Globus pallidus (tissue), 1 donor: Measurements from ENCODE around the gene VWA5A.
"Not testable (repeated sequence)": the region's sequence is repeated elsewhere in the genome, so short reads cannot be mapped to it uniquely, and the experiment has no call there.

Experiments used
- DNase-seq: peaks from one replicate; pipeline ENCODE4 v3.0.0-alpha.2; 2015; ENCODE audit warnings: low spot score

The VWA5A gene

DNA sequence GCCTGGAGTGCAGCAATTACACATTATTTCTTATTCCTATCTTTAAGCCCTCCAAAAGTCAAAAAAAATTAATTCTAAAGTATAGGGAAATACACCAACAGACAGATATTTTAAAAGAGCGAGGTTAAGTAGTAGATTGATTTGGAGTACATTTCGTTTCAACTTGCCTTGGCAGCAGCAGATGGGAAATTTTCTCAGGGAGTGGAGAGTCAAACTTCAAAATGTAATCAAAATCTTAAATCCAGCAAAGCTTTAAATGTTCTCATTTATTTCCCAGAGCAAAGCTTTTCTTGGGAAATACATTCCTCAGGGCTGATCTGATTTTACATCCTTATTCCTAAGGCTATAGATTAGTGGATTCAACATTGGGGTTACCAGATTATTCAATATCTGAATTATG is 21.9 kb upstream of the VWA5A start:
- no peak for DNase-seq

DNA sequence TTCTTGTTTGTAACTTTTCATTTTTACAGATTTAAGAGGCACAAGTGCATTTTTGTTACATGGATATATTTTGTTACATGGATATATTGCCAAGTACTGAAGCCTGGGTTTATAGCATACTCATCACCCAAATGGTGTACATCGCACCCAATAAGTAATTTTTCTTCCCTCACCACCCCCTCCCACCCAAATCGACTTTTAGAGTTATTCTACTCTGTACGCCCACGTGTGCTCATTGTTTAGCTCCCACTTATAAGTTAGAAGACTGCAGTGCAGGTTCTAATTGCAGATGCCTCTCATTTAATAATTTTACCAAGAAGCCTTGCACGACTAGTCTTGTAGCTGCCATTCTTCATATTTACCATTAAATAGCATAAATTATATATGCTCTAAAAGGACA is 20.5 kb upstream of the VWA5A start:
- DNase-seq = no peak

DNA sequence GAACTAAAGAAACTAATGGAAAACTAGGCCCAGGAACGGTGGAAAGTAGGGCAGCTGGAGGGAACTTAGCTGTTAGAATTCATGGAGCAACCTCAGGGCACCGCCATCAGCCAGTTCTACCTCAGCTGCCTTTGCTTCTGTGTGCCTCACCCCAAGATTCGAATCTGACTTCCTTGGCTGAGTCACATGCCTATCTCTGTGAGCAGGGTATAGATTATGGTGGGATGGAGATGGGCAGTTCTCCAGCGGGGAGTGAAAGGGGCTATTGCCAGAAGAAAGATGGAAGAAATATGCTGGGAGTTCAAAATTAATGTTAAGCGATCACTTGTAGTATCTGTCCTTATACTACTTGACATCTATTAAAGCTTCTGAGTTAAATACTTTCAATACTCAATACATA is 18.9 kb upstream of the VWA5A start:
- no peak for DNase-seq

DNA sequence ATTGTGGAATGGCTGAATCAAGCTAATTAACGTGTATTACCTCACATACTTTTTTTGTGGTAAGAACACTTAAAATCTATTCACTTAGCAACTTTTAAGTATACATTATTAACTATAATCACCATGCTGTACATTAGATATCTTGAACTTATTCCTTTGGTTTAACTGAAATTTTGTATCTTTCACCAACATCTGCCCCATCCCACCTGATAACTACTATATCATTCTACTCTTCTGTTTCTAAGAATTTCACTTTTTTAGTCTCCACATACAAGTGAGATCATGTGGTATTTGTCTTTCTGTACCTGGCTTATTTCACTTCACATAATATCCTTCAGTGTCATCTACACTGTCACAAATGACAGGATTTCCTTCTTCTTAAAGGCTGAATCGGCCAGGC is 17.1 kb upstream of the VWA5A start:
- DNase-seq = no peak

DNA sequence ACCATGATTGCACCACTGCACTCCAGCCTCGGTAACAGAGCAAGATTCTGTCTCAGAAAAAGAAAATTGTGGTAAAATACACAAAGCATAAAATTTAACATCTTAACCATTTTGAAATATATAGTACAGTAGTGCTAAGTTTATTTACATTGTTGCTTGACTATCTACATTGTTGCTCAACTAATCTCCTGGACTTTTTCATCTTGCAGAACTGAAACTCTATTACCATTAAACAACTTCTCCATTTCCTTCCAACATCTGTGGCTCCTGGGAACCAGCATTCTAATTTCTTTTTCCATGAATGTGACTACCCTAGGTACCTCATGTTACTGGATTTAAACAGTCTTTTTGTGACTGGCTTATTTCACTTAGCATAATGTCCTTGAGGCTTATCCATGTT is 13.5 kb upstream of the VWA5A start:
- no peak for DNase-seq

DNA sequence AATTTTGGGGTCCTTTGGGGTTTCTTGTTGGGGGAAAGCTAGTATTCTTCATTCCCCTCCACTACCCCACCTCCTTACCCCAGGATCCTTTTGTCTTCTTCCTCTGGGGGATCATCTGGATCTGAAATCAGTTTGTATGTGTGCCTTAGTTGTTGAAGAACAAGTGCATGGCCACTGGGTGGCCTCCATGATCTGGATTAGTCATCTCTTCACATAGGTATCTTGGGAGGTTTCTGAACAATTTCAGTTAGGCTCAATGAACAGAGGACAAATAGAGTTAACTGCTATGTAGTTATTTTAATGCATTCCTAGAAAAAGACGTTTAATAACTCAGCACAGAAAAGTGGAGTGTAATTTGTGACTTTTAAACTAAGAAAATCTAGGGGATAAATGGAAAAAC is 7.1 kb upstream of the VWA5A start:
- no peak for DNase-seq

DNA sequence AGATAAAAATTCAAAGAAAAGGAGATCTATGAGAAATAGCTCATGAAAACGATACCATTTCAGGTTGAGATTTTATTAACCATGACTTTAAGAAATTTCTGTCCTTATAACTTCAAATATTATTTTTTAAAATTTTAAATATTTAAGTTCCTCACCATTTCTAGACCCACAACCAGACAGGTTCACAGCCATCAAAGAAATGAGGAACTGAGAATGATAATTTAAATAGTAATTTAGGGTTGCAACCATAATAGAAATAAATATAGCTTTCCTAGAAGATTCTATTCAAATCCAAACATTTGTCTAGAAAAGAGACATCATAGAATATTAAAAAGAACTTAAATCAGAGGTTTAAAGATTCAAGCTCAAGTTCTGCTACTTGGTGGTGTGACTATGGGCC is 5.9 kb upstream of the VWA5A start:
- DNase-seq = no peak

DNA sequence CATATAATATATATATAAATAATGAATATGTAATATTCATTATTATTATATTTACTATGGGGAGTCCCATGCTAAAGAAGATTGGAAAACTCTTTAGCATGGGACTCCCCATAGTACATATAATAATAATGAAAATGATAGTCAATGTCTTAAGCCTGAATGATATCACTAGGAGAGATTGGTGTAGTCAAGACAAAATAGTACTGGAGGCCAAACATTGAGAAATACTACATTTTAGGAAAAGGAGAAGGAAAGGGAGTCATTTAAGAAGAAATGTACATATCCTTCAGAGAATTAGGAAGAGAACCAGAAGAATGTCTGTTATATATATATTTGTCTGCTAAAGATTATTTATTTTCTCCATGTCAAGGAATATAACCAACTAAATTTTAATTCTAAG is 5.0 kb upstream of the VWA5A start:
- DNase-seq = no peak

DNA sequence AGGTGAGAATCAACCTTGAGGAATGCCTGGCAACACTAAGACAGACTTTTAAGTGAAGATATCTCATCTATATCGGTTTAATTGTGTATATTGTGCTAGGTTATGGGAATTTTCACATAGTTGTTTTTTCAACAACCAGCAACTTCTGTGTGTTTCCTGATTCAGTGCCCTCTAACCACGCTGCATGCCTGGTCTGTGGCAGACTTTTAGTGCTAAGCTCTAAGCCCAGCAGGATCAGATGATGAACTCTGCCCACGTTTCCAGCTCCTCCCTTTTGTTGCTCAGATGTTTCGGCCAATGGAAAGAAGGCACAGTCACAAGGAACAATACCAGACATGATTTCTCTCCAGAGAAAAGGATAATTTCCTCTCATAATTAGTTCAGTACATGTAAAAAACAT is 1.4 kb upstream of the VWA5A start:
- no peak for DNase-seq

DNA sequence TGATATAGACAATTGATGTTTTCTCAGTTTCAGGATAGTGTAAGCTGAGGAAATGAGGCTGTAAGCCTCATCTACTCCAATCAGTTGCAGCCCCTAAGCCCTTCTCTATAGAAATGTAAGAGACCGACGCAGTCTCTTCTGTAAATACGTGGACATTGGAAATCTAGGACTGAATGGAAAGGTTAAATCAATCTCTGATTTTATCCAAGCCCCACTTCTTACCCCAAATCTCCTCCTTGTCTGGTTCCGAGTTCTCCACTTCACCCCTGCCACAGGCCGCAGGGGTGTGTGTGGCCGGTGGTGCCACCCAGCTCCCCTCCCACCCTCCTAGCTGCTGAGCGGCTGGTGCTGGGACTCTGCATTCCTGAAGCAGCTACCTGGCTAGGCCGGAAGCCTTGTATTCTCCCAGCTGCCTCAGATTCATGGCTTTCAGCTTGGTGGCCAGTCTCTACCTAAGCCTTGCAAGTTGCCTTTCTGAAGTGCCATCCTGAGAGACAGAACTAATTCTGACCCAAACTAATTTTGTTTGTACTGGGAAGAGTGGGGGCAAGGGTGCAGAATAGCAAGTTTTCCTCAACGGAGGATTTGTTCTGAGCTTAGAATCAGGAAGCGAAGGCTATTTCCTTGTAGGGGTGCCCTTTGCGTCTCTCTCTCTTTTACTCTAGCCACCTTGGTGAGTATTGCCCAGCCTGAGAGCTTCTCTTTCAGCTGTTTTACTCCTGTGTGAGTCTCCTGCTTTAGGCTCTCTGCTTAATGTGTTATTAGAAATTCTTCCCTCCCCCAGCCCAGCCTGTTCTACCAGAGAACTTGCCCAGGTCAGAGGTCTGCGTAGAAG is 749 bp downstream of the VWA5A start:
- no peak for DNase-seq

DNA sequence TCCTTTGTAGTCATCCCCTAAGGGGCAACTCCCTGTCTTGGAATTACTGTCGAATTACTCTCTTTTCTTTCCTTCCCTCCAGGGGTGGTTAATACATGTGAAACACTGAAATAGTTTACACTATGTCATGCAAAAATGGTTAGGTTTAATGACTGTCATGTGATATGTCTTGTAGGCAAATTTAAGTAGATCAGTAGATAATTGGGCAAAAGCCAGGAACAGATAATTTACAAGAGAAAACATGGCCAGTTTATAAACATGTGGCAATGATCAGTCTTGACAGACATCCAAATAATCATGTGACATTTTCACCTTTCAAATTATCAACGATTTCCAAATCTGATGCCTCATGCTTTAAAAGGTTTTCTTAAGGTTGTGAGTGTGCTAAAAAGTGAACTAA is 3.9 kb downstream of the VWA5A start:
- no peak for DNase-seq

DNA sequence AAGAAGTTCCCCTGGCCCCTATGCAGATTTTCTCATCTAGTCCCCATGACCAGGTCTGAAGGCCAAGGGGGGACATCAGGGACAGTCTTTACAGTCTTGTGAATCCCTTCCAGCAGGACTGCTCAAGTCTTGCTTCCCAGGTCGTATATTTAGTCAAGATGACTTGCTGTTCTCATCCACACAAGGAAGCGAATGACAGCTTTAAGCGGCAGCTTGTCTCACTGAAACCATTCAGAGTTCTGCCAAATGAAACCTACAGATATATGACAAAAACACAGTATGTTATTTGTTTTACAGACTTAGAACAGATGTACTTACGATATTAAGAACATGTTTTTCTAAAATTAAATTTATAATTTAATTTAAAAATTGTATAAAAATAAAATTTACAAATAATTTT is 5.6 kb downstream of the VWA5A start:
- DNase-seq = no peak

DNA sequence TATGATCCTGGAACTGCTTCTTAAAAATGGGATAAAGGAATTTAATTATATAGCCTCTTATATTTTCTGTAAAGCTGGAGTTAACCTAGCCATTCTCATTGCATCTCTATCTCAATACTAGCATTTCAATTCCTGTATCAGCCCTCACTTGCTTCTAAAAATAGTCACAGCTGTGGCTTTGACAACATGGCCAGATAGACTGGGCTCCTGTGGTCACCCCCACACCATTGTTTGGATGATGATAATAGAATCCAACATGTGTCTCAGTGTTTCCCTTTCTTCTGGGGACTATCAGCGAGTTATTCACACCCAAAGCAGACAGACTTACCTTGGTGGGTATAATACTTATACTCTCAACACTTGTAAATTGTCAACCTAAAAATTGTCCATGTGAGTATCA is 6.9 kb downstream of the VWA5A start:
- DNase-seq = no peak

DNA sequence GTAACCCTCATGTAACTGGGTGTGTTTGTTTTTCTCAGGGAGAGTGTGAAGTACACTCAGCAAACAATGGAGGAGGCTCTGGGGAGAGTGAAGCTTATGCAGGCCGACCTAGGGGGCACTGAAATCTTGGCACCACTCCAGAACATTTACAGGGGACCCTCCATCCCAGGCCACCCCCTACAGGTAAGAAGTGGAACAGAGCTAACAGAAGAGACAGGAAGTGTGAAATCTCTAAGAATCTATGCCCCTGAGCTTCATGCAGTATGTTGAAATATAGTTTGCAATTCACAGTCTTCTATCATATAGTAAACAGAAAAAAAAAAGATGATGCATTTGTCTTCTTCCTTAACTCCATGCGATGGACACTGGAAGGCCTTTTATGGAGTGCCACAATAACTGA is 8.4 kb downstream of the VWA5A start:
- DNase-seq = no peak

DNA sequence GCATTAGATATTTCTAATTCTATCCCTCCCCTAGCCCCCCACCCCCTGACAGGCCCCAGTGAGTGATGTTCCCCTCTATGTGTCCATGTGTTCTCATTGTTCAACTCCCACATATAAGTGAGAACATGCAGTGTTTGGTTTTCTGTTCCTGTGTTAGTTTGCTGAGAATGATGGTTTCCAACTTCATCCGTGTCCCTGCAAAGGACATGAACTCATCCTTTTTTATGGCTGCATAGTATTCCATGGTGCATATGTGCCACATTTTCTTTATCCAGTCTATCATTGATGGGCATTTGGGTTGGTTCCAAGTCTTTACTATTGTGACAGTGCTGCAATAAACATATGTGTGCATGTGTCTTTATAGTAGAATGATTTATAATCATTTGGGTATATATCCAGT is 11.9 kb downstream of the VWA5A start:
- DNase-seq = not testable (repeated sequence)

DNA sequence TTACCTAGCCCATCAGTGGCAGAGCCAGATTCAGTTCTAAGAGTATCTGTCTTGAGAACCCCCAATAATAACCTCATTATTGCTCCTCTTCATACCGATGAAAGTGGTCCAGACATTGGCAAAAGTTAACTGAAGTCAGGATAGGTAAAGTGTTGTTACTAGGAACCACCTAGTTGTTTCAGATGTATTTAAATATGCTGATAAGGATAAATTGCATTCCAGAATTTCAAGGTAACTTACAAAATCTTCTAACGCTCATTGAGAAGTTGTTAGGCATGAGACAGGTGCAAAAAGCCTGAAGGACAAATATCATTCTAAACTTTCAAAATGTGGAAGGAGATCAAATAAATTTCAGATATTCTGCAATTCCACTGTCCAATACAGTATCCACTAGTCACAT is 27.8 kb downstream of the VWA5A start:
- DNase-seq = no peak

DNA sequence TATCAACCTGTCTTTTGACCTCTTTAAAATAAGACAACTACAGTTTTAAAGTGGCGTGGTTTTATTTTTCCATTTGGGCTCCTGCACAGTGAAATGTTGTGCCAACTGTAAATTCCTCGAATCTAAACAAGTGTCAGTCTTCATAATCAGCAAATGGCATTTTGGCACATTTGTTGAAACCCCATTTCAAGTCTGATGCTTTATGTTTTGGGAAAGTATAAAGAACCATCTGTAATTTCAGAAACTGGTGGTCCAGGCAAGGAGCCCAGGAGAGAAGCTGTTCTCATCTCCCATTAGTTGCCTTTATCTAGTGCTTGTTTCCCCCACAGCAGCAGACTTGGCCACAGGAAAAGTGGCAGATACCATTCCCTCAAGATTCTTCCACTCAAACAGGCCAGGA is 32.7 kb downstream of the VWA5A start:
- no peak for DNase-seq

DNA sequence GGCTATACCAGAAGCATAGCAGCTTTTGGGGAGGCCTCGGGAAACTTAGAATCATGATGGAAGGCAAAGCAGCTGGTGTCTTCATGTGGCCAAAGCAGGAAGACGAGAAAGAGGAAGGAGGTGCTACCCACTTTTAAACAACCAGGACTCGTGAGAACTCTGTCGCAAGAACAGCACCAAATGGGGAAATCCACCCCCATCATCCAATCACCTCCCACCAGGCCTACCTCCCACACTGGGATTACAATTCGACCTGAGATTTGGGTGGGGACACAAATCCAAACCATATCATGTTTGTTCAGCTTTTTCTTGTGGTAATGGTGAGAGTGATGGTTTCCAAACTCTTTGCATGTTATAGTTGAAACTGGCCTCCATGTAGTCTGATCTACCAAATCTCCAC is 35.4 kb downstream of the VWA5A start:
- DNase-seq = no peak

DNA sequence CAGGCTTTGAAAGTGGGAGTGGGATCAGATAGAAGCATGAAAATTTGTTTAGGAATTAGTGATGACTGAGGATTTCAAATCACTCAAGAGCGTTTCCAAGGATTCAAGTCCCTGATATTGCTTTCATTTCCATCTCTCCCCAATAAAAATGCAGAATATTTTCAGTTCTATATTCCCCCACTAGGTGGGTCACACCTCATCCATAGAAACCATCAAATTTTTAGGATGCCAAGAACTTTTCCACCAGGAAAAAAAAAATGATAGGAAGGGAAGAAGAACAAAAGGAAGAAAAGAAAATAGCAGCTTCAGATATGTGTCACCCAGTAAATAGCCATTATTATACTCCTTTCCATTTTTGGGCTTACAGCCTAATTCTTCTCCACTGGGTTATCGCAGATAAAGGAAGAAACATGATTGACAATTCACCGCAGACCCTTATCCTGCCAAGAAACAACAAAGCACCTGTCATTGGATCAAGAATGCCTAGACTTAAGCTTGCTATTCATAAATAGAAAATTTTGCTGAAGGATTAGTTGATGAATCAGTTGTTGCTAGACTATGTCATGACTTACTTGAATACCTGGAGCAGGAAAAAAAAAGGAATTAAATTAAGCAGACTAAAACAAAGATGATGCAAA is 37.6 kb downstream of the VWA5A start:
- no peak for DNase-seq

DNA sequence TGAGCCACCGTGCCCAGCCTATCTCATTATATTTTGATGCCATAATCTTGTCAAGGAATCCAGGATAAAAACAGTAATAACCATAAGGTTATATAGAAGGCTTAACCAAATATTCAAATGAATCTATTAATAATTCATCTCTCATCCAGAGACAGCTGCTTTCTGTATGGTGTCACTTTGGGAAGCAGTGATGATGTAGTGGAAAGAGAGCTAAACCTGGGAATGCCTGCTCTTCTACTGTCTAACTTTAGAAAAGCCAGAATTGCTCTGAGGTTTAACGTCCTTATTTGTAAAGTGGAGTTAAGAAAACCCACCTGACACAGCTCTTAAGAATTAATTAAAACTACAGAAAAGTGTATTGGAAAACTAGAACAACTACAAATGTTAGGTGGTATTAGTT is 38.6 kb downstream of the VWA5A start:
- DNase-seq = no peak

DNA sequence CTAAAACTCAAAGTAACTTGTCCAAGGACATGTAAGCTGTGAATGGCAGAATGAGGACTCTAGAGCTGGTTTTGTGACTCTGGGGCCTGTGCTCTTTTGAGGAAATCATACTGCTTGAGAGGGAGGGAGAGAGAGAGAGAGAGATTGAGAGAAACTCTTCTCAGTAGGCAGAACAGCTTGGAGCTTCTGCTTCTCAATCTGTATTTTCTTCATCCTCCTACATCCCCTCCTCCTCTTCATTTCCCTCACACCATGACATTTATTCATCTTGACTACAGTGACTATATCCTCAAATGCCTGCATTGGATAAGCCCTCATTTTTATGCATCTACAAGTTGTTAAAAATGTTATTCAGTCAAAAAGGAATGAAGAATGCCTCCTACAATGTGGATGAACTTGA is 44.2 kb downstream of the VWA5A start:
- DNase-seq = no peak

DNA sequence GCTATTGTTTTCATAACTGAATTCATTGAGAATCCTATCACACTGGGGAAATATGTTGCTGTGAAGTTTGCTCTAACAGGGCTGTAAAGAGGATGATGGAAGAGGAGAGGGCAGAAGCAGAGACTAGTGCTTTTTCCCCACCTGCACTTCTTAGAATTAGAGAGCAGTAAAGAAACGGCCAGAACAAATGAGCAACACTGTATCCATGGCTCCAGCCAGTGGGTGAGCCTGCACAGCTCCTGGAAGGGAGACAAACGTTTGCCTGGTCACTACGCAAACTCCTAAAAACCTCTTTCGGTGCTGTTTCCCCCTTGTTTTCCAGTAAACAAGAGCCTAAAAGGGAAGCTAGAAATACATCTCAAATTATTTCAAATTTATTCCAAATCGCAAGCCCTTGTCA is 45.7 kb downstream of the VWA5A start:
- no peak for DNase-seq

DNA sequence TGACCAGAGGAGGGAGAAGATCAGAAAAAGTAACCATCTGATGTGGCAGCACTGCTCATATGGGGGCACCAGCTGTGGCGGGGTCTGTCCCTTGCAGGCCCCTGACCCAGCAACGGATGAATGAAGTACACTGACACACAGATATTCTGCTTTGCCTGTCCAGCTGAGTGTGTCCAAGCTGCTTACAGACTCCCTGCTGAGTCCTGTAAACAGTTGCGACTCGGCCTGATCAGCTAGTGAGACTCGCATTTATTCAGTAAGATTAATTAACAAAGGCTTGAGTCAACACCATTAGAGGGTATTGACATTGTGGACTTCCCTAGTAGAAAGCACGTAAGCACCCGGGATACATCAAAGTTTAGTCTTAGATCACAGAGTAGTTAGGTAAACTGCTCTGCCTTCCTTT is 52.6 kb downstream of the VWA5A start:
- no peak for DNase-seq

DNA sequence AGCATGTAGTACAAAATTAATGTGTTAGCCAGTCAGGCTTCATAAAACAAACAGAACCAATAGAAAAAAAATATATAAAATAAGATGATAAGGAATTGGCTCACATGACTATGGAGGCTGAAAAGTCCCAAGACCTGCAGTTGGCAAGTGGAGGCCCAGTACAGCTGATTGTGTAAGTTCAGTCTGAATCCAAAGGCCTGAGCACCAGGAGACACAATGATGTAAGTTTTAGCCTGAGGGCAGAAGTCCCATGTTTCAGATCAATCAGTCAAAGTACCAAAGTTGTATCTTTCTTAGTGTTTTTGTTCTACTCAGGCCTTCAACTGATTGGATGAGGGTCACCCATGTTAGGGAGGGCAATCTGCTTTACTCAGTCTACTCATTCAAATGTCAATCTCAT is 53.5 kb downstream of the VWA5A start:
- DNase-seq = no peak
